ENCODE measurements around the gene IKBKE. TPM values are rescaled to one million over a fixed set of nuclear protein-coding genes. Genes with fewer than 3 reads are reported as not detected.
A peak's percentile ranks its signal among the peaks of the same experiment; 100 is the strongest.

Gene IKBKE
- total and polyA plus RNA-seq, 2 experiments from 2014 or later: 24.7 to 27.0 TPM

GRCh38 chr1:206537141-206537540 is 66.9 kb downstream of the IKBKE start:
- no peaks in the 10 kb centered on the region for H3K36me3 ChIP-seq
- H3K27ac ChIP-seq: no peak overlapping the region
- H3K4me1 ChIP-seq (ENCODE audit: low read depth): no peaks in the 10 kb centered on the region
- DNase-seq (ENCODE audit: low read depth in 1 of 2, low spot score in 1 of 2): peak in 1 of 2 donors; percentile 44
- no peak overlapping the region for H3K4me3 ChIP-seq
- H3K27me3 ChIP-seq: no peaks in the 10 kb centered on the region
- no peaks in the 10 kb centered on the region for H3K9me3 ChIP-seq (ENCODE audit: low read depth)
- TF ChIP-seq CTCF (IDR thresholded peaks at IDR 0.05; ENCODE audit: low read depth, low read length): no peak

DNA sequence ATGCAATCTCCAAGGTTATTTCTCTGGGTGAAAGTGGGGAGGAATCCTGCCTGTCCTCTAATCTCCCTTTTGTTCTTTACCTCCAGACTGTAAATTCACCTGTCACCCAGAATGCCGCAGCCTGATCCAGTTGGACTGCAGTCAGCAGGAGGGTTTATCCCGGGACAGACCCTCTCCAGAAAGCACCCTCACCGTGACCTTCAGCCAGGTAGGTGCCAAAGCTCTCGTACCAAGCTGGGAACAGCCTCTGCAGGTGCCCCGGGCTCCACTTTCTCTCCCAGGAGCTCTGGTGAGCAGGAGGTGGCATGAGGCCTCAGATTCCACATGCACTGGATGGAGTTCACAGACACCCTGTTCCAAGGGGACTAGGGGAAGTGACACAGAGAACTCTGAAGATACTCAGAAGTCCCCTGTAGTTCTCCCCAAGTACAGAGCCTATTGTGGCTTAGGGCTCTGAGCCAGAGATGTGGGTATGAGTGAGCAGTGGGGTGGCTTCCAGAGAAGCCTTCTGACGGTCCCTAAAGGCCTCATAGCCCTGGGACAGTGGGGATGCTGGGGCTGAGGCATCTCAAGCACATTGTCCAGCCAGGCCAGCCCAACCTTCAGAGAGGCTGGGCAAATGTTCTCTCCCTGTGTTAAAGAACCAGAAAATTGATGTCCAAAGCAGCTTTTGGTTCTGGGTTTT is 68.0 kb downstream of the IKBKE start:
- TF ChIP-seq CTCF (IDR thresholded peaks at IDR 0.05; ENCODE audit: low read depth, low read length): no peak

DNA sequence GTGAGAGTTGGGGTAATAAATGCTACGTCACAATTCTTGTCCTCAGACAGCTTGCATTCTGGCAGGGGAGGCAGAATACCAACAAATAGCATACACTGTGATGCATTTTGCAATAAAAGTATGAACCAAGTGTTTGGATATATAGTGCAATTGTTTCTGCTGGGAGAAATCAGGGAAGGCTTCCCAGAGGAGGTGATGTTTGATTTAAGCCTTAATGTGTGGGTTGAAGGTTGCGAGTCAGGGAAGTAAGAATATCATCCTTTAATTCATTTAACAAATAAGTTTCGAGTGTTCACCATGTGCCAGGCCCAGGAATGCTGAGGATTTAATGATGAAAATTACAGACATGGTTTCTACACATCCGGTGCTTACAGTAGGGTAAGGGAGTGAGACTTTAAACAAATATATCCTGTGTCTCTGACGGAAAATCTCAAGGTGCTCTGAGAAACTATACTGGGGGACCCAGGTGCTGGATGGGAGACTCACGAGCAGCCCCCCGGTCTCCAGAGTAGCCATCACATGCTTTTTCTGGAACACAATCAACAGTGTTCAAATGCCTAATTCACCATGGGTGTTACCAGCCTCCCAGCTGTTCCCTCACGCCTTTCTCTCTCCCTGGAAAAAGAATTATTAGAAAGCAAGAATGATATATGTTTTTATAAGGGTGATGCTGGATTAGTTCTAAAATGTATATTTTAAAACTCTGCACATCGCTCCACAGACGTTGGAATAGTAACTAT is 68.8 kb downstream of the IKBKE start:
- Histone ChIP-seq H3K27me3 (no peaks in the 10 kb centered on the region), H3K9me3 (ENCODE audit: low read depth) (no peaks in the 10 kb centered on the region), H3K4me1 (ENCODE audit: low read depth) (no peaks in the 10 kb centered on the region), H3K36me3 (no peaks in the 10 kb centered on the region), H3K4me3 (no peak overlapping the region), H3K27ac (no peak overlapping the region)
- no peak for DNase-seq (ENCODE audit: low read depth in 1 of 2, low spot score in 1 of 2)
- no peak for TF ChIP-seq CTCF (IDR thresholded peaks at IDR 0.05; ENCODE audit: low read depth, low read length)

More for the DNA sequence above, 68.0 kb downstream of the IKBKE start:
- no peak overlapping the region for H3K27ac ChIP-seq
- H3K9me3 ChIP-seq (ENCODE audit: low read depth): no peaks in the 10 kb centered on the region
- H3K36me3 ChIP-seq: no peaks in the 10 kb centered on the region
- H3K4me1 ChIP-seq (ENCODE audit: low read depth): no peaks in the 10 kb centered on the region
- H3K27me3 ChIP-seq: no peaks in the 10 kb centered on the region
- no peak overlapping the region for H3K4me3 ChIP-seq
- no peak for DNase-seq (ENCODE audit: low read depth in 1 of 2, low spot score in 1 of 2)

DNA sequence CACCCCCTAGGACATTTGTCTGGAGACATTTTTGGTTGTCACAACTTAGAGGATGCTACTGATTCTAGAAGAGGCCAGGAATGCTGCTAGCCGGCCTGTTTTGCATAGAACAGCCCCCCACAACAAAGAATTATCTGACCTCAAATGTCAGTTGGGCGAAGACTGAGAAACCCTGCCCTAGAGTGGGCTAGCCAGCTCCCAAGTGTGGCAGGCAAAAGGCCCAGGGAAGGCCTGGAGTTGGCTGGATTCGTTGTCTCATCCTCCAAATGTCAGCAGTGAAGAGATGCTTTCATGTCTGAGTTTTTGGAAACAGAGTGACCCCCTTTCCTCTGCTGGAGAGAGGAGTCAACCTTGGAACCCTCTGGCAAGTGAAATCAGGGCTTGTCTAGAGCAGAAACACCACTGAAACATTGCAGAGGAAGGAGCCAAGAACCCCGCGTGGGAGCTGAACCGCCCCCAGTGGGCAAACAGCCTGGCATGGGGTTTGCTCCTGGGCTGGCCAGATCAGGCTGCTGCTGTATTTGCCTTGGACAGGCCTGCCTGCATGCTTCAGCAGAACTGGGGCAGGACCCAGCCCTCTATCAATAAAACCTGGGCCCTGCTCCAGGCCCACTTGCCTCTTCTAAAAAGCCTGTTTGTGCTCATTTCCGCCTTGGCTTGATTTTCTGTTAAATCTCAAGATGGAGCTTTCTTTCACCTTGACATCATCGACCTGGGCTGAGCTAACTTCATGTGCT is 69.9 kb downstream of the IKBKE start:
- TF ChIP-seq CTCF (IDR thresholded peaks at IDR 0.05; ENCODE audit: low read depth, low read length): no peak
- Histone ChIP-seq H3K27ac (no peak overlapping the region), H3K9me3 (ENCODE audit: low read depth) (no peaks in the 10 kb centered on the region), H3K4me1 (ENCODE audit: low read depth) (peaks cover 3% of the 10 kb centered on the region), H3K4me3 (no peak overlapping the region), H3K36me3 (no peaks in the 10 kb centered on the region), H3K27me3 (no peaks in the 10 kb centered on the region)
- DNase-seq (ENCODE audit: low read depth in 1 of 2, low spot score in 1 of 2): peak in 1 of 2 donors; percentile 33

GRCh38 chr1:206541236-206541833 is 71.1 kb downstream of the IKBKE start:
- no peak for DNase-seq (ENCODE audit: low read depth in 1 of 2, low spot score in 1 of 2)
- H3K27ac ChIP-seq: no peak overlapping the region
- peaks cover 3% of the 10 kb centered on the region for H3K4me1 ChIP-seq (ENCODE audit: low read depth)
- no peaks in the 10 kb centered on the region for H3K27me3 ChIP-seq
- no peak for TF ChIP-seq CTCF (IDR thresholded peaks at IDR 0.05; ENCODE audit: low read depth, low read length)
- no peaks in the 10 kb centered on the region for H3K36me3 ChIP-seq
- no peaks in the 10 kb centered on the region for H3K9me3 ChIP-seq (ENCODE audit: low read depth)
- H3K4me3 ChIP-seq: no peak overlapping the region
